ENCODE results near the gene GAB2.

GAB2 gene

DNA sequence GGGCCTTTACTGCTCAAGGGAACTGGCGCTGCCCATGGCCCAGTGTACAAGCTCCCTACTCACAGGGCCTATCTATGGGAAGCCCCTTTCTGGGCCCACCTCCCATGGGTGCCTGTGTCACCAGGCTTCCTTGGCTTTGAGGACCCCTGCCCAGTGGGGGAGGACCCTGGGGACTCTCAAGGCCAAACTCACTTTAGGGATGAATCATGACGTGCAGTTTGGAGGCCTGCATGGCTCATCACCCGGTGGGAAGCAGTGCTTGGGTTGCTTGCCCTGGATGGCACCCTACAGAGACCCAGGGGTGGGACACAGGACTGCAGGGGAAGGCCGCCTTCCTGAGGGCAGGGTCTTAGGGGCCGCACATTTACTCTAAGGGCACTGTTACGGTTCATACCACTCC, 245.7 kb downstream of the GAB2 start:
- no peak for DNase-seq

- DNase-seq, result no peak
Observed at GRCh38 chr11:78170874-78171549, 246.6 kb downstream of the GAB2 start.

DNA sequence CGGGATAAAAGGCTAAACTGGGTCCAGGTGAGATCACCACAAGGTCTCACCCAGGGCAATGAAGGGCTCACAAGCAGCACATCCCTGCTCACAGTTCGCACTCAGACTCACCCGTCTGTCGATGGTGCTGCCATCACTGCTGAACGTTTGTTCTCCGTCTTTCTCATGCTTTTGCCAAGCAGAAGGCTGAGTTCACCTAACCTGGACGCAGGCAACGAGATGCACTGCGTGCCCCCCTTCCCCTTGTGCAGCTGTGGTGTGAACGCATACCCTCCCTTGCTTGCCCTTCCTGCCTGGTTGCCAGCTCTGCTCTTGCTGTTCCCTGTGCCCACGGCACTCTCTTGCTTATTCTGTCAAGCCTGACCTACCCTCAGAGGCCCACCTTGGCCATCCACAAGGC, 247.2 kb downstream of the GAB2 start:
- DNase-seq, result no peak

GRCh38 chr11:78168539-78169477, 248.8 kb downstream of the GAB2 start:
- no peak for DNase-seq

DNA sequence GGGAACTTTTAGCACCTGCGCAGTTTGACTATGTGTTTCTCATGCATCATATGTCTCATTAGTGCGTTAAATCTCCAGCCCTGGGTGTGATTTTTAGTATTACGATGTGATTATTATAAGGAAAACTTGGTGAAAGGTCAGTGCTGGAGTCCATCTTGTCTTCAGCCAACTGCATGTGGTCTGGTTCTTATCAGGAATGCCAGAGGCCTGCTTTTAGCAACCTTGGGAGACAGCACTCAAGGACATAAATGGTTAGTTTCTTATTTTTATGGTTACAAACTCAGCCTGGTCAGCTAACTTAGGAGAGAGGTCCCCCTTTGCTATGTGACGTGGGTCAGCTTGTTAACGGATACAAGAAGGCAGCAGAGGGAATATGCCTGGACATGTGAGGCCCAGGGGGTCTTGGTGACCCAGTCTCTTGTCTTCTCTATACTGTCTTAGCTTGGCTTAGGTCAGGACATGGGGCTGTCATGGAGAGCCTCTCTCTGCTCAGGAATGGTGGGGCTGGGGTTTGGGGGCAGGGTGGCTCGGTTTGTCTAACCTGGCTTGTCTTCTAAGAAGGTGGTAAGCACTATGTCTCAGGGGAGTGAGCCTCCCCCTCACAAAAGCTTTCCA, 250.7 kb downstream of the GAB2 start:
- DNase-seq, result no peak
